Renal cortex interstitium (tissue), 15 donors: ENCODE results near the gene CYFIP2. TPM values are rescaled to one million over a fixed set of nuclear protein-coding genes. Genes with fewer than 3 reads are reported as not detected.
"Not testable (repeated sequence)": the region's sequence is repeated elsewhere in the genome, so short reads cannot be mapped to it uniquely, and the experiment has no call there.

Experiments
- DNase-seq, 11 donors: peaks; one replicate each; pipeline ENCODE4 v3.0.0-alpha.2; 2013; ENCODE audit warnings: low read depth in 9 of 11, low spot score in 4 of 11; ENCODE audit errors: extremely low read depth in 1 of 11
- long read RNA-seq, 16 experiments: transcript quantifications; one replicate each; lab custom pipeline, GENCODE V29; 2026
- polyA plus RNA-seq, 3 donors: library from polyadenylated mRNA; unstranded; fragments of 120-200 nt; gene quantifications; one replicate each; pipeline ENCODE4 v1.2.1, GENCODE V29; 2013; ENCODE audit not compliant: insufficient read length in 3 of 3

Gene CYFIP2
- polyA plus RNA-seq: 100 to 1,000 TPM; 103 to 142 (median 109) TPM
- long read RNA-seq, donor 1, full-length matches to known transcripts: 5 of 16 reads
- long read RNA-seq, donor 1, partial matches to known transcripts: 11 of 16 reads
- long read RNA-seq, donor 1, other reads (novel, unspliced or antisense): 0 of 16 reads
- long read RNA-seq, donor 2, partial matches to known transcripts: 12 of 13 reads
- long read RNA-seq, donor 2, other reads (novel, unspliced or antisense): 0 of 13 reads
- long read RNA-seq, donor 3, full-length matches to known transcripts: 13 of 25 reads
- long read RNA-seq, donor 3, partial matches to known transcripts: 12 of 25 reads
- long read RNA-seq, donor 3, other reads (novel, unspliced or antisense): 0 of 25 reads
- long read RNA-seq, donor 4, partial matches to known transcripts: 0 of 1 reads
- long read RNA-seq, donor 4, other reads (novel, unspliced or antisense): 0 of 1 reads
- long read RNA-seq, donor 5: 0 reads
- long read RNA-seq, donor 6, full-length matches to known transcripts: 5 of 11 reads
- long read RNA-seq, donor 6, partial matches to known transcripts: 6 of 11 reads
- long read RNA-seq, donor 6, other reads (novel, unspliced or antisense): 0 of 11 reads
- long read RNA-seq, donor 7, full-length matches to known transcripts: 8 of 32 reads
- long read RNA-seq, donor 7, partial matches to known transcripts: 24 of 32 reads
- long read RNA-seq, donor 7, other reads (novel, unspliced or antisense): 0 of 32 reads
- long read RNA-seq, donor 8: 0 reads
- long read RNA-seq, donor 9, full-length matches to known transcripts: 5 of 10 reads
- long read RNA-seq, donor 9, partial matches to known transcripts: 5 of 10 reads
- long read RNA-seq, donor 9, other reads (novel, unspliced or antisense): 0 of 10 reads
- long read RNA-seq, donor 10, full-length matches to known transcripts: 4 of 10 reads
- long read RNA-seq, donor 10, partial matches to known transcripts: 6 of 10 reads
- long read RNA-seq, donor 10, other reads (novel, unspliced or antisense): 0 of 10 reads
- long read RNA-seq, donor 11, full-length matches to known transcripts: 5 of 5 reads
- long read RNA-seq, donor 11, partial matches to known transcripts: 0 of 5 reads
- long read RNA-seq, donor 11, other reads (novel, unspliced or antisense): 0 of 5 reads
- long read RNA-seq, donor 12, full-length matches to known transcripts: 1 of 25 reads
- long read RNA-seq, donor 12, partial matches to known transcripts: 24 of 25 reads
- long read RNA-seq, donor 12, other reads (novel, unspliced or antisense): 0 of 25 reads
- long read RNA-seq, donor 13: 0 reads
- long read RNA-seq, donor 14, full-length matches to known transcripts: 4 of 12 reads
- long read RNA-seq, donor 14, partial matches to known transcripts: 8 of 12 reads
- long read RNA-seq, donor 14, other reads (novel, unspliced or antisense): 0 of 12 reads
- long read RNA-seq, donor 15, partial matches to known transcripts: 0 of 2 reads
- long read RNA-seq, donor 15, other reads (novel, unspliced or antisense): 0 of 2 reads
- long read RNA-seq, donor 16, full-length matches to known transcripts: 8 of 63 reads
- long read RNA-seq, donor 16, partial matches to known transcripts: 50 of 63 reads
- long read RNA-seq, donor 16, other reads (novel, unspliced or antisense): 5 of 63 reads

DNA sequence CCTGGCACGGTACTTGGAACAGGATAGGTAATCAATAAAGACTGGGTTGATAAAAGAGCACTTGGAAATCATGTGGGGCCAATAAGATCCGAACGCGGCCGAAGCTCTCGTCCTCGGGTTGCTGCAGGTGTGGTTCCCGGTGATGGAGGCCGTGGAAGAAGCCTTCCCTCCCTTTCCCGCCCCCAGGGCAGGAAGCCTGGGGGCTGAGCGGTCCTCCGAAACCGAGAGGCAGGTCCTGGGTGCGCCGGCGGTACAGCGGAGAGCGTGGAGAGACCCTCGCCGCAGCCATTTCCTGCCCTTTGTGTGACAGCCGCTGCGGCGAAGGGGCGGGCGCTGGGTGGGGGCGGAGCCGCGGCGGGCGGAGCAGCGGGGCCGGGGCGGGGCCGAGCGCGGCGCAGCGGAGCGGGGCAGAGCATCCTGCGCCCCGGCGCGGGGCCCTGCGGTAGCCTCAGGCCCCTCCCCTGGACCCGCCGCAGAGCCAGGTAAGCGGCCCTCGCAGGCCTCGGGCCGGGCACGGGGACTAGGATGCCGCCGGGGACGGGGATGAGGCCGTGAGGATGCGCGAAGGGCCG lies at the start of gene CYFIP2:
CYFIP2 (plus strand) TSS at position 410 of the 572 bp plus-strand sequence. CDS start 19,239 bp downstream, outside the sequence.
- DNase-seq: peak in 6 of 11 donors; percentile 30 to 65 (median 56)

- no peak for DNase-seq
Observed at GRCh38 chr5:157216391-157217142, 49.4 kb upstream of the CYFIP2 start.

GRCh38 chr5:157217289-157218024 lies 48.5 kb upstream of the CYFIP2 start:
- no peak for DNase-seq

- peak in 1 of 11 donors; percentile 4 for DNase-seq
Observed at GRCh38 chr5:157219491-157220271, 46.2 kb upstream of the CYFIP2 start.

- DNase-seq: no peak
Observed at GRCh38 chr5:157221959-157222358, 44.0 kb upstream of the CYFIP2 start.

DNA sequence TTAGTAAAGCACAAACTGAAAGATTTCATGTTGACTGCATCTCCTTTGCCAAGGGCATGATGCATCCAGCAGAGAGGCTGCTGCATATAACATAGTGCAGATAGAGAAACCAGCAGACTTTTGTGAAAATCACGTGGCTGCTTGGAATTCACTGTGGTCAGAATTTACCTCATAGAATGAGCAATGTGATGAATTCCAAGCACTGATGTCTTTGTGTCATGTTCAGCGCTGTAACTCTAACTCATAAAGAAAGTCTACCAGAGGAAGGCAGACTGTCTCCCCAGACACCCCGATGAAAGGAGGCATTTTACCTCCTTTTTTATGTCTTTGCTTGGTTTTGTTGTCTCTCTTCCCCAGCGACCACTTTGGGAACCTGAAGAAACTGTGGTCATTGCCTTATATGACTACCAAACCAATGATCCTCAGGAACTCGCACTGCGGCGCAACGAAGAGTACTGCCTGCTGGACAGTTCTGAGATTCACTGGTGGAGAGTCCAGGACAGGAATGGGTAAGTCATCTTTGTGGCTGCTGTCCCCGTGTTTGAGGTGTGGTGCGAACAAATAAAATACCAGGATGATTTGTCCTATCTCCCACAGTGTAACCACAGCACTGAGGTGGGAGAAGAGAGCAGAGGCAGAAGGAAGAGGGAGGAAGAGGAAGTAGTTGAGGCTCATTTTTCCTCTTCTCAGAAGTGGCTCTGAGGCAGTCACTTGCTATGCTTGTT lies 43.3 kb upstream of the CYFIP2 start:
- DNase-seq: no peak

- no peak for DNase-seq
Observed at GRCh38 chr5:157225469-157226422, 40.2 kb upstream of the CYFIP2 start.

DNA sequence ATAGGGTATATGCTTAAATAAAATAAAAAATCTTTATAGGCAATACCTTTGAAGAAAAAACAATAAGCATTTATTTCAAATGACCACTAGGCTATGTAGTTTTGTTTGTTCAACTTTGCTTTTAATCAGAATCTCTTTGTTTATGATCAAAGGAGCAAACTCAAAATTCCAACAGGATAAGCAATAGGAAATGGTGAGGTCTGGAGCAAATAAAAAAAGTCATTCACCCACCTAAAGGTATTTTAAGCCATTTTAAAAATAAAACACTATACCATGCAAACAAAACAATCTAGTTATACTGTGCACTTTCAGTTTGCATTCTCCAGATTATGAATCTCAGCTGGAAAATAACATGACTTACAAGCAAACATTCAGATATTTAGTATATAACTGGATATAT lies 35.3 kb upstream of the CYFIP2 start:
- DNase-seq: no peak

- no peak for DNase-seq
Observed at GRCh38 chr5:157232706-157233105, 33.2 kb upstream of the CYFIP2 start.

DNA sequence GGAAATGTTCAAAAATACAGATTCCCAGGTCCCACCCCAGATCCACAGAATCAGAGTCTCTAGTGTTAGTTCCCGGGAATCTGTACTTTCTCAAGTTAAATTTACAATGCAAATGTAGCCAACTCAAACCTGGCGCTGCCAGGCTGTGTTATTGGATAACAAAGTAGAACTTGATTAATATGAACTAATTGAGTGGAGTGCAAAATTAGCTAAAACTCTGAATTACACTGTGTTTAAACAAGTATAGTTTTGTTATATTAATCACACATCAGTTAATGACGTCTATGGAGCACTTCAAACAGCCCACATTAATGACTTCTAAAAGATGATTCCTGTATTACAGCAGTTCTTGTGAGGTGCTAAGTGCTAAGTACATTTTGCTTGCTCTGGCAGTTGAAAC lies 32.4 kb upstream of the CYFIP2 start:
- no peak for DNase-seq

DNA sequence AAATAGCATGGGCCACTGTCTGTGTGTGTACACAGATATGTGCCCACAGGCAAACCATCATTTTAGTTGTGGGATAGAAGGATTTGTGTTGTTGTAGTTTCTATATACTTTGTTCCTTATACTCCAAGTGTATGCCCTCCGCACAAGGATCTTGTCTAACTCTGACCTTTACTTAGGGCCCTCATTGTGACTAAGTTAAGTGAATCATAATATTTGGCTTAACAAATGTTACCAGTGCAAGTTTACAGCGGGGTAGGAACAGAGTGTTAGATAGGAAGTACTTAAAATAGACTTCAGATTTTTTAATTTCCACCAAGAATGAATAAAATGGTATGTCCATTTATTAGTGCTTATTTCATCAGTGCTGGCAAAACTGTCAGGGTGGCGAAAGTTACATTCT lies 29.5 kb upstream of the CYFIP2 start:
- DNase-seq: no peak

GRCh38 chr5:157241483-157241882 lies 24.4 kb upstream of the CYFIP2 start:
- no peak for DNase-seq

- DNase-seq: not testable (repeated sequence)
Observed at GRCh38 chr5:157244704-157245103, 21.2 kb upstream of the CYFIP2 start.

DNA sequence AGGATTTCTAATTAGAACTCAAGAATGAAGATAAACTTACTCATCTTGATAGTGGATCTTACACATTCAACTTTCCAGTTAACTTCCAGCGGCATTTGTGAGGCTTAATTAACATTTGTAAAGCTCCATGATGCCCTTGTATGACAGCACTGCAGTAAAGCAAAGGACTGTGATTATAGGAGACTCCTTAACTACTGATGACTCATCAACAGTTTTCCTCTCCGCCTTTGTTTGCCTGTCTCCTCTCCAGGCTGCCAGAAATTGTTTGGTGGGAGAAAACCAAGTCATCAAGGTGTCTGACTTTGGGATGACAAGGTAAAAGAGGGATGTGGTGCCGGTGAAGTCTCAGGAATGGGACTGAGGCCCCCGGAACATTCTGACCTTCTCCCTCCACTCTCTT lies 20.4 kb upstream of the CYFIP2 start:
- no peak for DNase-seq
